Endothelial cell of umbilical vein (primary cell): Measurements from ENCODE around the gene SMIM33. TPM values are rescaled to one million over a fixed set of nuclear protein-coding genes. Genes with fewer than 3 reads are reported as not detected.
A peak's percentile ranks its signal among the peaks of the same experiment; 100 is the strongest.

Source experiments
- BruUV-seq: library from RNA; stranded (reverse); fragments of 400-500 nt; replicated peaks from 2 replicates; lab custom pipeline; 2021; lab: Mats Ljungman, UMichigan
- CTCF ChIA-PET: fragments of 300-600, 350-600 bp; sonication (Branson Sonifier 250); formaldehyde crosslinking; loops from one replicate; lab custom pipeline; 2021; ENCODE audit warnings: antibody characterized with exemption, inconsistent platforms; lab: Charles Lee
- POLR2A ChIA-PET: fragments of 300-600, 350-600 bp; sonication (Branson Sonifier 250); formaldehyde crosslinking; loops from one replicate; lab custom pipeline; 2021; ENCODE audit warnings: antibody characterized with exemption, inconsistent platforms; lab: Charles Lee
- DNase-seq: peaks from one replicate; pipeline ENCODE4 v3.0.0-alpha.2; 2011; ENCODE audit warnings: low read depth, low spot score
- FAIRE-seq: peaks from 2 replicates; lab custom pipeline; 2011; peaks lifted over from hg19 to GRCh38; lab: Jason Lieb, UNC
- H2AFZ ChIP-seq: 2 replicates; pipeline ENCODE4 v1.6.0; 2012; ENCODE audit warnings: low read depth, low read length, control low read depth, inconsistent platforms
- H3K27ac ChIP-seq: 2 replicates; pipeline ENCODE4 v1.5.1; 2011; ENCODE audit warnings: low read depth, mild to moderate bottlenecking, control low read depth, low read length, moderate library complexity; ENCODE audit not compliant: insufficient read depth
- H3K27me3 ChIP-seq, 2 experiments: 2 replicates each; pipeline versions ENCODE4 v1.6.0 to v1.6.1; 2011; ENCODE audit warnings: low read length in 2 of 2, mixed read lengths in 1 of 2; ENCODE audit not compliant: control insufficient read depth in 2 of 2, insufficient read depth in 2 of 2
- H3K36me3 ChIP-seq, 2 experiments: 2 replicates in 1 of 2; 3 replicates in 1 of 2; pipeline ENCODE4 v1.5.1; 2011; ENCODE audit warnings: low read length in 2 of 2, mild to moderate bottlenecking in 1 of 2, moderate library complexity in 1 of 2; ENCODE audit not compliant: control insufficient read depth in 2 of 2, insufficient read depth in 2 of 2; ENCODE audit errors: extremely low read depth in 1 of 2
- H3K4me1 ChIP-seq: 3 replicates; pipeline ENCODE4 v1.5.1; 2011; ENCODE audit warnings: mild to moderate bottlenecking, low read length; ENCODE audit not compliant: control insufficient read depth, insufficient read depth; ENCODE audit errors: extremely low read depth
- H3K4me2 ChIP-seq: 2 replicates; pipeline ENCODE4 v1.6.1; 2011; ENCODE audit warnings: low read length, control low read depth, mixed read lengths; ENCODE audit not compliant: insufficient read depth
- H3K4me3 ChIP-seq, 3 experiments: fragments of 200-600 bp in 1 of 3; sonication (generic), shearing (Covaris generic) in 1 of 3; replicated peaks in 1 of 3; 2 replicates each; pipeline ENCODE4 v1.5.1; 2011 to 2016; ENCODE audit warnings: control low read depth in 3 of 3, low read length in 3 of 3, mild to moderate bottlenecking in 2 of 3, inconsistent platforms in 1 of 3, low read depth in 1 of 3, moderate library complexity in 1 of 3; ENCODE audit not compliant: insufficient read depth in 1 of 3
- H3K79me2 ChIP-seq: 2 replicates; pipeline ENCODE4 v1.6.0; 2012; ENCODE audit warnings: low read length, inconsistent platforms; ENCODE audit not compliant: control insufficient read depth, insufficient read depth
- H3K9ac ChIP-seq: replicated peaks from 2 replicates; pipeline ENCODE3; 2011; ENCODE audit warnings: low read length, control low read depth; ENCODE audit not compliant: insufficient read depth; ENCODE audit errors: extremely low read depth
- H3K9me1 ChIP-seq: replicated peaks from 3 replicates; pipeline ENCODE4 v1.6.0; 2011; ENCODE audit warnings: mild to moderate bottlenecking, low read length; ENCODE audit not compliant: control insufficient read depth, insufficient read depth; ENCODE audit errors: extremely low read depth
- H3K9me3 ChIP-seq: replicated peaks from 2 replicates; pipeline ENCODE4 v1.5.1; 2012; ENCODE audit warnings: low read length, inconsistent platforms; ENCODE audit not compliant: control insufficient read depth, insufficient read depth
- H4K20me1 ChIP-seq: replicated peaks from 2 replicates; pipeline ENCODE3; 2011; ENCODE audit warnings: mild to moderate bottlenecking, low read length; ENCODE audit not compliant: control insufficient read depth, insufficient read depth; ENCODE audit errors: extremely low read depth
- FOS ChIP-seq: IDR thresholded peaks from 2 replicates; pipeline ENCODE4 v1.6.1; 2011; ENCODE audit warnings: mild to moderate bottlenecking, low read length, moderate library complexity, borderline replicate concordance; ENCODE audit not compliant: insufficient read depth
- GATA2 ChIP-seq: IDR thresholded peaks from 2 replicates; pipeline ENCODE4 v1.7.0; 2011; ENCODE audit warnings: low read depth, mild to moderate bottlenecking, moderate library complexity, mixed read lengths, low read length; ENCODE audit not compliant: insufficient read length, insufficient read depth
- JUN ChIP-seq: IDR thresholded peaks from 2 replicates; pipeline ENCODE4 v1.6.1; 2011; ENCODE audit warnings: borderline replicate concordance, low read depth; ENCODE audit not compliant: insufficient read length, insufficient read depth
- MYC ChIP-seq: IDR thresholded peaks from one replicate; pipeline ENCODE4 v1.6.1; 2011; ENCODE audit warnings: mild to moderate bottlenecking, low read depth, low read length
- POLR2A ChIP-seq: IDR thresholded peaks from 2 replicates; pipeline ENCODE4 v1.6.1; 2012; ENCODE audit warnings: low read depth, mild to moderate bottlenecking, control low read depth, low read length
- POLR2AphosphoS5 ChIP-seq: IDR thresholded peaks from 2 replicates; pipeline ENCODE4 v1.6.1; 2012; ENCODE audit warnings: low read depth, mild to moderate bottlenecking, control low read depth, low read length, moderate library complexity; ENCODE audit not compliant: insufficient read depth
- dilution Hi-C: fragments of 300-500 bp; cut with MboI; formaldehyde crosslinking; loops from one replicate; pipeline ENCODE4 v1.15.0; 2019; ENCODE audit warnings: low sequenced_read_pairs; ENCODE audit not compliant: extremely low pct_ligation_motif_present
- intact Hi-C: fragments of 100-400 bp; cut with micrococcal nuclease; formaldehyde crosslinking; loops from one replicate; pipeline ENCODE4 v1.10.0; 2022
- polyA plus RNA-seq, 4 experiments: library from polyadenylated mRNA; depleted of rRNA in 3 of 4; stranded (reverse) in 3 of 4; unstranded in 1 of 4; fragments of >200 nt; gene quantifications; 2 replicates each; pipeline versions ENCODE4 v1.2.1 to v1.2.3, GENCODE V29; 2011 to 2012; ENCODE audit warnings: missing spikeins in 1 of 4
- total RNA-seq: library from RNA; stranded (reverse); gene quantifications from 2 replicates; pipeline ENCODE4 v1.2.3, GENCODE V29; 2021
- TF ChIP-seq, protein P1 (sequence below), 2 donors: IDR thresholded peaks; 1 replicate in 1 of 2; 2 replicates in 1 of 2; pipeline ENCODE4 v1.5.1; 2011; ENCODE audit warnings: low read length in 2 of 2, mild to moderate bottlenecking in 2 of 2, moderate library complexity in 2 of 2, control low read depth in 1 of 2, inconsistent platforms in 1 of 2, low read depth in 1 of 2; ENCODE audit not compliant: insufficient read depth in 1 of 2; ENCODE audit errors: extremely low read depth in 1 of 2
- TF ChIP-seq, protein P2 (sequence below): IDR thresholded peaks from 2 replicates; pipeline ENCODE4 v1.6.1; 2011; ENCODE audit not compliant: insufficient read depth, insufficient read length

The SMIM33 gene
- total and polyA plus RNA-seq, 2 donors (not counting 3 experiments of a cell fraction or from before 2014, with no cell fraction given): not detected

DNA sequence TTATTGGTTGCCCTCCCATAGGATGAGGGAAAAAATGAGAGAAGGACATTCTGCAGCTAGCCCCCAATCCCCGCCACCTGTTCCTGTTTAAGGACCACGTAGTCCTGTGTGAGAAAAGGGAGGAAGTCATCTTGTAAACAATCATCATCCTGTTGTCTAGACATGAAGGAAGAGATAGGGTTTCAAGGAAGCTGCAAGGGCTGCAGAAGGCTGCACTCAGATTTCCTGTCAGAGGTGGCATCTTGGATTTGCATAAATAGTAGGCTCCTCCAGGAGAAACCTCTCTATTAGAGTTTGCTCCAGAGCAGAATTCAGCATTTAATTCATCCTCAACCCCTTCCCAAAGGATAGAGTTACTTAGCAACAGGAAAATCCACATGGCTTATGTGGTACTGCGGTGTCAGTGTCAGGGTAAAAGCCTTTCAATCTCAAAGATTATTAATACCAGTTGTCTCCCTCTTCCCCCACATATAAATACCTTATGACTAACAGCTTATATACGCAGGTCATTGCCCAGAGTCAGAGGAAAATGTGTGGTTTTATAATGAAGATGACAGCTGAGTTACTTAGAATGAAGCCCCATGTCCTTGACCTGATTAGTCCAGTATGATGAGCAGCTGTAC is 26.9 kb upstream of the SMIM33 start:
- peaks cover 19 to 20% of the 10 kb centered on the region in 2 experiments for H3K36me3 ChIP-seq
- H3K4me2 ChIP-seq: peak overlapping the region; percentile 71
- no peaks in the 10 kb centered on the region for H4K20me1 ChIP-seq
- H3K27ac ChIP-seq: peak overlapping the region; percentile 94
- no peaks in the 10 kb centered on the region for H3K9me3 ChIP-seq
- no peaks in the 10 kb centered on the region for H3K79me2 ChIP-seq
- no peak overlapping the region for H2AFZ ChIP-seq
- ChIA-PET POLR2A (interaction anchor here (0.6 to 2.1 kb wide), 2 partner anchors 38 to 52 kb away, joined by 3 to 7 read pairs; partner anchors contain the start of gene STING1), CTCF (interaction anchor here (0.7 to 3.6 kb wide), 4 partner anchors 21 to 128 kb away, joined by 3 to 44 read pairs (median 12); partner anchors contain the start of gene STING1)
- peaks cover 64% of the 10 kb centered on the region for H3K4me1 ChIP-seq
- TF ChIP-seq POLR2AphosphoS5 (peak; percentile 44), JUN (peak; percentile 9), POLR2A (peak; percentile 60), GATA2 (peak; percentile 51), FOS (no peak), MYC (no peak)
- TF ChIP-seq, protein P1, sequence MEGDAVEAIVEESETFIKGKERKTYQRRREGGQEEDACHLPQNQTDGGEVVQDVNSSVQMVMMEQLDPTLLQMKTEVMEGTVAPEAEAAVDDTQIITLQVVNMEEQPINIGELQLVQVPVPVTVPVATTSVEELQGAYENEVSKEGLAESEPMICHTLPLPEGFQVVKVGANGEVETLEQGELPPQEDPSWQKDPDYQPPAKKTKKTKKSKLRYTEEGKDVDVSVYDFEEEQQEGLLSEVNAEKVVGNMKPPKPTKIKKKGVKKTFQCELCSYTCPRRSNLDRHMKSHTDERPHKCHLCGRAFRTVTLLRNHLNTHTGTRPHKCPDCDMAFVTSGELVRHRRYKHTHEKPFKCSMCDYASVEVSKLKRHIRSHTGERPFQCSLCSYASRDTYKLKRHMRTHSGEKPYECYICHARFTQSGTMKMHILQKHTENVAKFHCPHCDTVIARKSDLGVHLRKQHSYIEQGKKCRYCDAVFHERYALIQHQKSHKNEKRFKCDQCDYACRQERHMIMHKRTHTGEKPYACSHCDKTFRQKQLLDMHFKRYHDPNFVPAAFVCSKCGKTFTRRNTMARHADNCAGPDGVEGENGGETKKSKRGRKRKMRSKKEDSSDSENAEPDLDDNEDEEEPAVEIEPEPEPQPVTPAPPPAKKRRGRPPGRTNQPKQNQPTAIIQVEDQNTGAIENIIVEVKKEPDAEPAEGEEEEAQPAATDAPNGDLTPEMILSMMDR (IDR thresholded peaks at IDR 0.05; ENCODE audit: extremely low read depth in 1 of 2, insufficient read depth in 1 of 2, low read depth in 1 of 2, low read length in 2 of 2): no peak
- TF ChIP-seq, protein P2, sequence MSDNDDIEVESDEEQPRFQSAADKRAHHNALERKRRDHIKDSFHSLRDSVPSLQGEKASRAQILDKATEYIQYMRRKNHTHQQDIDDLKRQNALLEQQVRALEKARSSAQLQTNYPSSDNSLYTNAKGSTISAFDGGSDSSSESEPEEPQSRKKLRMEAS: no peak
- BruUV-seq: TSS peak; percentile 47
- peak; percentile 83 for FAIRE-seq
- no peaks in the 10 kb centered on the region for H3K9me1 ChIP-seq
- H3K4me3 ChIP-seq: no peak overlapping the region
- intact Hi-C loops (loop anchor here (1.0 kb wide), 3 partner anchors 18 to 69 kb away; partner anchors contain the start of genes ECSCR and STING1), dilution Hi-C loops (no loop called here)
- DNase-seq: peak; percentile 74
- H3K27me3 ChIP-seq: no peaks in the 10 kb centered on the region
- H3K9ac ChIP-seq: peak overlapping the region; percentile 40
